ENCODE measurements around the gene MON2. TPM values are rescaled to one million over a fixed set of nuclear protein-coding genes. Genes with fewer than 3 reads are reported as not detected.

The MON2 gene
- total and polyA plus RNA-seq, 2 of the 13 experiments (the other 11 are each of a cell fraction or from before 2014, with no cell fraction given), result 10.5 to 24.8 TPM

DNA sequence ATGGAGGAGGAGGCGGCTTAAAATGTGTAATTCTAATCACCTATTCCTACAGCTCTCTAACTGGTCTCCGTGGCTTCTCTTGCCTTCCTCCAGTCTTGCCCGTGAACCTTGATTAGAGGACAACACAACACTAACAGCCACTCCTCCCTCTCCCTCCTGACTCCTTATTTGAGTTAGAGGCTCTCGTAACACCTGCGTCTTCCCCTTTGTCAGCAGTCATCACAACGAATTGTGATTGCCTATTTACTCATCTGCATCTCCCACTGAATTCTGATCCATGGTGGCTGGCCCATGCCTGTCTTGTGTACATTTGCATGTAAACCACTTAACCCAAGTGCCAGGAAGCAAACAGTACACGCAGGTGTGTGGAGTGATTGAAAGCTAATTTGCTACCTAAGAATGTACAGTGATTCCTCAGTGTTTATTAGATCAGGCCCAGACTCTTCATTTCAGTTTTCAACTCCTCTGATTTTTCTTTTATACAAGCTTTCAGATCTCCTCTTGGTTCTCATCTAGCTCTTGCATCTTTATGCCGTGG is 154.5 kb downstream of the MON2 start (continued):
- TF ChIP-seq ZNF414 (CRISPR knock-in tag; IDR thresholded peaks at IDR 0.05) (no peak), ARID4A (CRISPR knock-in tag; IDR thresholded peaks at IDR 0.05; ENCODE audit: borderline replicate concordance) (no peak), ZNF547 (CRISPR knock-in tag; IDR thresholded peaks at IDR 0.05) (no peak)

- no peaks in the 10 kb centered on the region for H3K27me3 ChIP-seq (ENCODE audit: control insufficient read depth in 1 of 2, insufficient read depth in 2 of 2, low read length in 2 of 2)
- in situ Hi-C loops (cut with HindIII; ENCODE audit: extremely low pct_ligation_motif_present, low pct_unique_long_range_greater_than_20kb), result no loop called here
- H3K9me3 ChIP-seq (ENCODE audit: low read length), result no peaks in the 10 kb centered on the region
- no peak overlapping the region for H3K9ac ChIP-seq (ENCODE audit: insufficient read depth, low read depth, low read length)
- DNase-seq (ENCODE audit: low spot score) (no peak), FAIRE-seq (no peak), ATAC-seq (no peak)
- H4K20me1 ChIP-seq (ENCODE audit: insufficient read depth, low read length), result no peaks in the 10 kb centered on the region; the same call in 1 of the 2 replicates
- TF ChIP-seq PRDM15 (CRISPR knock-in tag; IDR thresholded peaks at IDR 0.05) (peak; percentile 40; the same call in 1 of the 2 replicates), TIGD3 (CRISPR knock-in tag; IDR thresholded peaks at IDR 0.05; ENCODE audit: borderline replicate concordance) (no peak), KLF9 (CRISPR knock-in tag; IDR thresholded peaks at IDR 0.05; ENCODE audit: low read depth) (no peak)
- POLR2A ChIA-PET, result no interaction called here
- H3K4me1 ChIP-seq (ENCODE audit: insufficient read depth, low read length), result peaks cover 28% of the 10 kb centered on the region
- 52% methylated on average over 2 of the region's 2 CpGs for WGBS (ENCODE audit: low lambda C conversion rate)
- H3K4me2 ChIP-seq (ENCODE audit: low read depth, low read length), result no peak overlapping the region
- H3K4me3 ChIP-seq (replicated peaks in 1 of 3; ENCODE audit: insufficient read depth in 1 of 3, low read depth in 2 of 3, low read length in 3 of 3), result no peak overlapping the region
- BruUV-seq (replicated peaks), result no TSS peak
- no peaks in the 10 kb centered on the region for H3K79me2 ChIP-seq (ENCODE audit: insufficient read depth, low read length)
- H2AFZ ChIP-seq (ENCODE audit: low read length), result no peak overlapping the region
- intact Hi-C loops (cut with micrococcal nuclease; ENCODE audit: unreplicated experiment), result no loop called here
- CTCF ChIA-PET (ENCODE audit: low intra/inter-chr PET ratio, low total read pairs), result no interaction called here
- H3K36me3 ChIP-seq (replicated peaks in 1 of 2; ENCODE audit: control insufficient read depth in 1 of 2, insufficient read depth in 2 of 2, low read length in 2 of 2), result no peaks in the 10 kb centered on the region
- no peak overlapping the region for H3K27ac ChIP-seq (ENCODE audit: extremely low read length, insufficient read depth, low read length)
Observed at GRCh38 chr12:62622177-62622576, 155.6 kb downstream of the MON2 start.
